NCI-H2171 treated with DMSO at 0.1 percent for 48 hours (cell line): ENCODE data around the gene SLC1A4.
"Not testable (repeated sequence)": the region's sequence is repeated elsewhere in the genome, so short reads cannot be mapped to it uniquely, and the experiment has no call there.

Experiments used
- DNase-seq: peaks from one replicate; lab custom pipeline; 2025; lab: John Stamatoyannopoulos, UW

SLC1A4 gene

DNA sequence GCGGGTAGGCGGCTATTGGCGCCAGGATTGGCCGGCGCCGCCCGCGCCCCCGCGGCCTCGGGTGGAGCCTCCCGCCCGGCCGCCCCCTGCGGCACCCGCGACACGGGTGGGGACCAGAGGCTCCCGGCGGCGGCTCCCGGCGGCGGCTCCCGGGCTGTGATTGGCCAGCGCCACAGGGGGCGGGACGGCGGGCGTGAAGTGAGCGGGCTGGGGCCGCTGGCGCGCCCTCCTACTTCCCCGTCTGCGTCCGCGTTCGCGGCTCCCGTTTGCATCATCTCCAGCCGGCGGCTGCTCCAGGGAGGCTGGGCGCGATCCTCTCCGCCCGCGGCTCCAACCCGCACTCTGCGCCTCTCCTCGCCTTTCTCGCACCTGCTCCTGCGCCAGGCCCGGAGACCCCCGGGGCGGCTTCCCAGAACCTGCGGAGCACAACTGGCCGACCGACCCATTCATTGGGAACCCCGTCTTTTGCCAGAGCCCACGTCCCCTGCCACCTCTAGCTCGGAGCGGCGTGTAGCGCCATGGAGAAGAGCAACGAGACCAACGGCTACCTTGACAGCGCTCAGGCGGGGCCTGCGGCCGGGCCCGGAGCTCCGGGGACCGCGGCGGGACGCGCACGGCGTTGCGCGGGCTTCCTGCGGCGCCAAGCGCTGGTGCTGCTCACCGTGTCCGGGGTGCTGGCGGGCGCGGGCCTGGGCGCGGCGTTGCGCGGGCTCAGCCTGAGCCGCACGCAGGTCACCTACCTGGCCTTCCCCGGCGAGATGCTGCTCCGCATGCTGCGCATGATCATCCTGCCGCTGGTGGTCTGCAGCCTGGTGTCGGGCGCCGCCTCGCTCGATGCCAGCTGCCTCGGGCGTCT, at the start of gene SLC1A4:
Gene SLC1A4 (plus strand): TSS at position 274 of the 856 bp plus-strand sequence. CDS start 245 bp downstream, at position 519.
- DNase-seq, result peak; percentile 87

DNA sequence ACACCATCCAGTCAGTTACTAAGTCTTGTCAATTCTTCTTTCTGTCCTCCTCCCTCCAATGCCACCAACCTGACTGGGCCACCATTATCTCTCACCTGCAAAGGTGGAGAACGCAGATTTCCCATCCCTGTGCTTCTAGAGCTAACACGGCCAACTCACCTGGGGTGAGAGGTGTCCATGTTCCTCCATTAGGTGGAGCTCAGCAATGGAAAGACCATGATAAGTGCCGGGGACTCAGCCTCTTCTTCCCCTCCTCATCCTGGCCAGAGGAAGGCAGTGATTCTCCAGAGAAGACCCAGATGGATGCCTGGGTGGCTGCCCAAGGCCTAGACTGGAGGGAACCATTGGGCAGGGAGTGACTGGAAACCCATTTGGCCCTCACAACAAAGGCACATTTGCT, 48.1 kb upstream of the SLC1A4 start:
- no peak for DNase-seq

DNA sequence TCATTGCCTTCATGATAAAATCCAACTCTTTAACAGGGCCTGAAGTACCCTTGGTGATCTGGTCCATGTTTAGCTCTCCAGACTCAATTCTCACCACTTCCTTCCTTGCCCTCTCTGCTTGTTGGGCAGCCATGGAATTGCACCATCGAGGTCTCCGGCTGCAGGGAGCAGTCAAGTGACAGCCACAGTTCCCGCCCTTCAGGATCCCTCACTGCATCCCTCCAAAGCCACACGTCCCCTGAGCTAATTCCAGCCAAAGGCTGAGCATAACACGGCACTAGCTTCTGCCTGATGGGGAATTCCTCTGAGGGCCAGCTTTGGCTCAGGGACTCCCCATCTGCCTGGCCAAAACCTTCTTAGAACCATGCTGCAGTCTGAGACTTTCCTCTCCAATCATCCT, 47.4 kb upstream of the SLC1A4 start:
- no peak for DNase-seq

DNA sequence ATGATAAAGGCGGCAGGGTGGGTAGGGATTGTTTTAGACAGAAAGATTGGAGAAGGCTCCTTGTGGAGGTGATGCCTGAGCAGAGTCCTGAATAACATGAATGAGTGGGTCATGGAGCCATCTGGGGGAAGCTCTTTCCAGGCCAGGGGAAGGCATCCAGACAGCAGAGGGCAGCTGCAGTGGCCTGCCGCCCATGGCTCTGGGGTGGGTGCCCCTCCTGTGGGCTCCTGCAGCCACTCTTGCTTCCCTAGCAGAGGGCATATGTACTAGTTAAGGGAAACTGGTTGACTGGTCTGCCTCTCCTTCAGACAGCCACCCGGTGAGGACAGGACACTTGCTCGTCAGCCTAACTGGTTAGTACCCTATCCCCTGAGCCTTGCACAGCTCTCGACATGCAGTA, 46.5 kb upstream of the SLC1A4 start:
- DNase-seq, result no peak

DNA sequence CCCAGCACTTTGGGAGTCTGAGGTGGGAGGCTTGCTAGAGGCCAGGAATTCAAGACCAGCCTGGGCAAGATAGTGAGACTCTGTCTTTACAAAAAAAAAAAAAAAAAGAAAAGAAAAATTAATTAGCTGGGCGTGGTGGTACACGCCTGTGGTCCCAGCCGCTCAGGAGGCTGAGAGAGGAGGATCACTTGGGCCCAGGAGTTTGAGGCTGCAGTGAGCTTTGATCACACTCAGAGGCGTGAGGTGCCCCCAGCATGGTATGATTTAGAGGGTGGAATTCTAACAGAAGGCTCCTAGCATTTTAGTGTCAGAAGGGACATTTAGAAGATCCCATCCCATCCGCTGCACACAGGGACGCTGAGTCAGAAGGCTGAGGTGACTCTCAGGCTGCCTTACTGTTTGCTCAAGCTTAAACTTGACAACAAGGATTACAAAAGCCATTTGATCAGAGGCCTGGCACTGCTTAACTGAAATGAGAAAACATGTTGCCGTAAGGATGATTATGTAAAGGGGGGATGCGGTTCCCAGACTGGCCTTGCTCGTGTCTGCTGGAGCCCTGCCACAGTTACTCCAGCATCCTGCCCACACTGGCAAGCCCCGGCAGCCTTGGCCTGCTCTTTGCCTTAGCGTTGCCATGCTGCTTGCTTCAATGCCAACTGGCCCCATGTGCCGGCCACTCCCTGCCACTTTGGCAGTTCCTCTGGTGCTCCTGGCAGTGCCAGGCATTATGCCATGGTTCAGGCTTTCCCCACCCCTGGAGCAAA, 45.6 kb upstream of the SLC1A4 start:
- no peak for DNase-seq

DNA sequence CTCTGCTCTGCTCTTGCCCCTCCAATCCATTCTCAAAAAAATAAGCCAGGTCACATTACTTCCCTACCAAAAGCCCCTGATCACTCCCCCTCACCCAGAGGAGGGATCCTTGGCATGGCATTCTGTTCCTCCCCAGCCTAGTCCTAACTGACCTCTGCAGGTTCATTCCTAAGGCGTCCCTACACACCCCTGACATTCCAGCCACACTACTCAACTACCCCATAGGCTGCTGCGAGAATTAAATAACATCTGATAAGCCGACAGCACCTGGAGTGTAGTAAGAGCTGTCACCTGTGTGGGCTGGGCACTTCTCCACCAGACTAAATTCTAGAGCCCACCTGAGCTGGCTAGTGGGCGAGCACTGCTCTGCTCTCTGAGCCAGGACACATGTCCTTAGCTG, 44.7 kb upstream of the SLC1A4 start:
- no peak for DNase-seq

DNA sequence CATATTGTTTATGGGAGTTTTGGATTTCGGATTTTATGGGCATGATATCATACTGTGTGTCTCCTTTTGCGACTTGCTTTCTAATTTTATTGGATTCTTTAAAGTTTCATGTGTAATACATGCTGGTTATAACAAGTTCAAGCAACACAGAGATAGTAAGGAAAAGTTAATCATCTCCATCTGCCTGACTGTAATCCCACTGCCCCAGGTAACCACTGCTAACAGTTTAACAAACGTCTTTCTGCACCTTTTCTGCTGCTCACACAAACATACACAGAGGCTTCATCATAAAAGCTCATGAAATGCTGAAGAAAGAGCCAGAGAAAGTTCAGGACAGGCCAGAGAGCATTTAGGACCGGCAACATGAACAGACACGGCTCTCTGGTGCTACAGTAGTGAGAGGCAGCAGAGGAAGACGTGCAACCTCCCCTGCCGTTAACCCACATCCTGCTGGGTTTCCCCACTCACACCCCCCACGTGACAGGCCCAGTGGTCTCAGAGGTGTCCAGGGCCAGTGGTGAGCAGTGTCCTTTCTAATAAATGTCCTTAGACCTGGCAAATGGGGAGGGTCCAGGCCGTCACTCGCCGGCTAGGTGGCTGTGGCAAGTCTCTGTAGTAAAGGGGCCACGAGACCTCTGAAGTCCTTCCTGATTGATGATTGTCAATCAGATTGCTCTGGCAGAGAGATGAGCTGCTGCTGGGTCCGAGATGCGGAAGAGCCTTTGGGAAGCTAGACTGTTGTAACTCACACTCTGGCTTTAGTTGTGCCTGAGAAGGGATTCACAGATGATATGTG, 43.0 kb upstream of the SLC1A4 start:
- no peak for DNase-seq

DNA sequence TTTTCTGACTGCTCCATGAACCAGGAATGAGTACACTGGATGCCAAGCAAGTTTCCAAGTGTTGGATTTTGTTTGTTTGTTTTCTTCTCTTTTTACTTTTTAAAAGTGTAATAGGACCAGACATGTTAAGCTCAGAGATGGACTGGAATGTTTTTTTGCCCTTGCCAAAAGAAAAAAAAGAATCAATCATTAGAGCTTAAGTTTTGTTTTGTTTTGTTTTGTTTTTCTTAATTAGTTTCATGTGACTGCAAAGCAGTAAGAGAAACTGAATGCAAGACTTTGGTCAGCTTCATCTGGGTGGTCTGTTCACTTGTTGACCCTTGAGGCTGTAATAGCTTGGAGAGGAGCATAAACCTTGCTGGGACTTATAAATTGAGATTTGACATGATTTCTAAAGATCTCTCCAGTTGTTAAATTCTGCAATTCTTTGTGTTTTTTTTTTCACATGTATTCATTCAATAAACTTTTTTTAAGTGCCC, 42.4 kb upstream of the SLC1A4 start:
- no peak for DNase-seq

DNA sequence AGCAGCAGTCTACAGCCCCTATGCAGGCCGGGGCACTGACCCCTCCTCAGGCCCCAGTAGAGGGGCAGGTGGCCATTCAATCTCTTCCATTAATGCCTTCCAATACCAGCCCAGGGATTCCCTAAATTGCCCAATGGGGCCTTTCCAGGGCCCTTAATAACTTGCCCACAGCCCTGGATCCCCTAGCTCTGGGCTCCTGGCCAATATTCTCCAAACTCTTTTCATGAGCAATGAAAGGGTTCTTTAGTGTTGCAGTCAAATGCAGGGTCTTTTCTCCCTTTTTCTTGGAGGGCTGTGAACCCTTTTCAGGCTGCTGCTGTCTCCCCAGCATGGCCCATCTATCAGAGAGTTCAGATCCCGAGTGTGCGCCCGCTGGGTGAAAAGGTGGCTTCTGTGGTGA, 41.3 kb upstream of the SLC1A4 start:
- no peak for DNase-seq

DNA sequence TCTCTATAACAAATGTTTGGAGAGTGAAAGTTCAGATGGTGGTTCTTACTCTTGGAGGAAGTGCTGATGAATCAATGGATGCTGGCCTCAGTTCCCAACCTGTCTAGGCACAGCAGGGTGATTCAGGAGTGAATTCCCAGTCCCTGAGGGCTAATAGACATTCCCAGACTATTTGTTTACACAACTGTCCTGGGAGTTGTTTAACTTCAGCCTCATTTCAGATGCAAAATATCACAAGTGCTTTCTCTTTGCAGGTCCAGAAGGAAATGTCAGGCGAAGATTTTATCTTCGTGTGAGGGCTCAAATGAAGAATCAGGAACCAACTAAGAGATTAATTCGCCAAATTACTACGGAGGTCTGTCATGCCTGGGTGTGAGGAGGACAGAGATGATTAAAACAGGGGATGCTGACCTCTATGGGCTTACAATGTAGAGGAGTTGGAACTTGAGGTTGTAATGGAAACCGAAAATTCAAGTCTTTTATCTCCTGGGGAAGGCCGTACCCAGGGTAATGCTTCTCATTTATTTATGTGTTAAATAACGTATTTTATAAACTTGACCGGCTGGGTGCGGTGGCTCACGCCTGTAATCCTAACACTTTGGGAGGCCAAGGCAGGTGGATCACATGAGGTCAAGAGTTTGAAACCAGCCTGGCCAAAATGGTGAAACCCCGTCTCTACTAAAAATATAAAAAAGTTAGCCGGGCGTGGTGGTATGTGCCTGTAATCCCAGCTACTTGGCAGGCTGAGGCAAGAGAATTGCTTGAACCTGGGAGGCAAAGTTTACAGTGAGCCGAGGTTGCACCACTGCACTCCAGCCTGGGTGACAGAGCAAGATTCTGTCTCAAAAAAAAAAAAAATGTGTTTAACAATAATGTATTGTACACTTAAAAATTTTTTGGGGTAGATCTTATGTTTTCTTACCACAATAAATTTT, 38.7 kb upstream of the SLC1A4 start:
- DNase-seq, result no peak

DNA sequence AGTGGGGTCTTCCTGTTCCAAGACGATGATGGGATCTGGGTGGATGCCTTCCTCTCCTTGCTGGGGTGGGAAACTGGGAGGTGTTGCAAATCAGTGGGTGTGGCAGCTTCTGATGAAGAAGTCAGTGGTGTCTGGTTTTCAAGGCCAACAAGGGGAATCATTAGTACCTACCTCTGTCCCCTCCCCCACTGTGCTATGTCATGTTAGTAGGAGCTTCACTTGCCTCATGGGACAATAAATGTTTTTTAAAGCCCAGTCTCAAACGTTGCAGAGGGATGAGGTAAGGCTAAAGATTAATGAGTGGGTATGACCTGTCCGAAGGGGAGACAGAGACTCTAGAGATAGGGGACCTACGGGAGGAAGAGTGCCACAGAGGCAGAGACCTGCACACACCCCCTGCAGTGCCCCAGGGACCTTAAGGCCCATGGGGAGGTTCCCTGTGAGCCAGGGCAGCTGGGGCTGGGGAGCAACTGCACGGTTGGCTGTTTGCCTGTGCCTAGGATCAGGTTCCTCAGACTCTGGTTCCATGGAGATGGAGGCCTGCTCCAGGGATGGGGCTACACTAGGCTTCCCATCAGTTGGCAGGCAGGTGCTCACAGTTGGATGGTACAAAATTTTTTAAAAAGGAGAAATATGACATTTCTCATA, 37.8 kb upstream of the SLC1A4 start:
- DNase-seq, result peak; percentile 65

DNA sequence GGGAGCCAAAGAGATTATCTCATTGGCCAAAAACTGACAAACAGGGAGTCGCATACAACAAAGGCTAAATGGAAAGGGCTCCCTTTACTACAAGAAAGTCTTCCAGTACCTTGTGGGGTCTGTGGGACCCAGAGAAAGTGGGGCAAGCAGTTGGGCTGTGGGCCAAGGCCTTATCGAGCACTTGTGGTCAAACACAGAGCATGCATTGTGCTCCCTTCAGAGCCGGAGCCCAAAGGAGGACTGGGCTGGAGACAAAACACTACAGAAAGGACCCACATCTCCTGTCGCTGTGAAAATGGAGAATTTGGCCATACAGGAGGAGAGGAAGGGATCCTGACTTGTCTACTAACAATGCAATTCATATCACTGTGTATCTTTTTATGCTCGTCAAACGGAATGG, 37.1 kb upstream of the SLC1A4 start:
- DNase-seq, result no peak

DNA sequence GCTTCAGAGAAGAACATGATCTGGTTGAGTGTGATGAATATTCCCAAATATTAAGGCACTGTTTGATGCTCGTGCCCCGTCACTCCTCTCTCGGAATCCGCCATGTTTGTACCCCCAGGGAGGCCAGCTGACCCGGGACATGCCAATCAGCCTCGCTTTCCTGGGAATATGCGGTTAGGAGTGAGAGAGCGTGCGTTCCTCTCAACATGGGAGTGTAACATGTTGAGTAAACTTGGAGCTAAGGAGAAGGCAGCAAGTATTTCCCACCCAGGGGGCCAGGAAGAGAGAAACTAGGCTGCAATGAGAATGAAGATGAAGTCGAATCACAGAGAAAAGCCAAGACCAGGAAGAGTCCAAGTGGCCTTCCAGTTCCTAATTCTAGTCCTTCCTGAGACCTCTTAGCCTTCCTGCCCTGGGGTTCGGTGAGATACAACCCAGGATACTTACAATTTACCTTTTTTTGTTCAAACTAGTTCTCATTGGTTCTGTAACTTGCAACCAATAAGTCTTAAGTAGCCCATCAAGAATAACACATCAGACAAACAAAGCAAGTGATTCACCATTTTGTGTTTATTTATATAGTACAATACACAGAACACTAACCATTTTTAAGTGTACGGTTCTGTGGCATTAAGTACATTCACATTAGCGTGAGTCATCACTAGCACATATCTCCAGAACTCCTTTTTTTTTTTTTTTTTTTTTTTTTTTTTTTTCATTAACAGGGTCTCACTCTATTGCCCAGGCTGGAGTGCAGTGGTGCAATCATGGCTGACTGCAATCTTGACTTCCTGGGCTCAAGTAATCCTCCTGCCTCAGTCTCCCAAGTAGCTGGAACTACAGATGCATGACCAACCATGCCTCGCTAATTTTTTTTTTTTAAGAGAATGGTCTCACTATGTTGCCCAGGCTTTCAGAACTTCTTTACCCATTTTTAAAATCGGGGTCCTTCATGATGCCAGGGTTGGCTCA, 36.4 kb upstream of the SLC1A4 start:
- DNase-seq, result no peak

DNA sequence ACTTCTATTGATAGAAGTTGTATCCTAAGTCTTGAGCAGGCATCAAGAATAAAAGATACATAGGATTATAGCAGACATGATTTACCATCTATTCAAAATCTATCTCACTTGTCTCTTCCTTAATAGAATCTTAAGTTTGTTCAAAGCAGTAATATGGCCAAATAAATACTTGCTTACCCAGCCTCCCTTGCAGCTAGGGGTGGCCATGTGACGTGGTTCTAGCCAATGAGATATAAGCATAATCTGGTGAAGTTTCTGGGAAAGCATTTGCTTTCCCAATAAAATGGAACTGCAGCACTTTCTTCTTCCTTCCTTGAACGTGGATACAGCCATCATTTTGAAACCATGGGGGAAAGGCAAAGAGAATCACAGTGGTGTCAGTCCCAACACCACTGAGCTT, 33.7 kb upstream of the SLC1A4 start:
- DNase-seq, result no peak

DNA sequence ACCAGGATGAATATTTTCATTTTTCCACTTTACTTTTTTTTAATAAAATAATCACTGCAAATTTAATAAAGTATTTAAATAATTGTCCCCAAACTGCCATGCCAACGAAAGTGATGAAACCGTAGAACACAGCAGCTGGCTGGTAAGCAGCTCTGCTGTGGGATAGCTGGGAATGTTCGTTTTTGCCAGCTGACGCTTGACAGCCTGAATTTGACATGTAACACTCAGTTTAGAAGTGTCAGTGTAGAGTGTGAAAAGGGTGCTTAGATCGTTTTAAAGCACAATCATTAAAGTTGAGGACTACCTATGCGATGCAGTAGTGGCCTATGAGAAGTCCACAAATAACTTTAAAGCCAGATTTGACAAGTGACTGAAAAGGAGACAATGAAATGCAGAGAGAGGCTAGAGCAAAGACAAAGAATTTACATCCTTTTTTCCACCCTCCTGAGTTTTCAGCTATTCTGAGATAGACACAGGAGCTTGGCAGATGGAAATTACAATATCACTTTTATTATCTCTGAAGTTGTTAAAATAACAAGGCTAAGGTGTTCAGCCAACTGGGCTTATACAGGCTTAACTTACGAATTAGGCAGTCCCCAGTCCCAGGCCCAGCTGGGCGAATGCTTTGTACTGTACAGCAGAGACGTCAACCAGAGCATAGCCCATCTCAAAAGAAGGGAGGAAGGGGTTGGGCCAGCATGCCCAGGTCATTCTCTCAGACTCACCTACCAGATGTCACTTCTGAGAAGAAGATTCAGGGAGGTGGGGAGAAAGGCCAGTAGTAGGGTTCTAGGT, 31.9 kb upstream of the SLC1A4 start:
- DNase-seq, result peak; percentile 48

DNA sequence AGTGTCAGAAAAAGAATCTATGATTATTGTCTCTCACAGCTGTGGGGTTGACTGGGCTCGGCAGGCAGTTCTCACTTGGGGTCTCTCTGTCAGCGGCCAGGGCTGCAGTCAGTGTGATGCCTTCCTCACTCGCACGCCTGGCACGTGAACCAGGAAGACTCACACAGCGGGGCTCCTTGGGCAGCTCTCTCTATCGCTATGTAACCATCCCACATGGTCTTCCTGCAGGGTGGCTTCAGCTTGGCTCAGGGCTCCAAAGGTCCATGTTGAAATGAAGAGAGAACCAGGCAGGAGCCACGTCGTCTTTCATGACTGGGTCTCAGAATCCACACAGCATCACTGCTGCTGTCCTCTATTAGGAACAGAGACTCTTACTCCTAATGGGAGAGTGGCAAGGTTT, 30.6 kb upstream of the SLC1A4 start:
- no peak for DNase-seq

DNA sequence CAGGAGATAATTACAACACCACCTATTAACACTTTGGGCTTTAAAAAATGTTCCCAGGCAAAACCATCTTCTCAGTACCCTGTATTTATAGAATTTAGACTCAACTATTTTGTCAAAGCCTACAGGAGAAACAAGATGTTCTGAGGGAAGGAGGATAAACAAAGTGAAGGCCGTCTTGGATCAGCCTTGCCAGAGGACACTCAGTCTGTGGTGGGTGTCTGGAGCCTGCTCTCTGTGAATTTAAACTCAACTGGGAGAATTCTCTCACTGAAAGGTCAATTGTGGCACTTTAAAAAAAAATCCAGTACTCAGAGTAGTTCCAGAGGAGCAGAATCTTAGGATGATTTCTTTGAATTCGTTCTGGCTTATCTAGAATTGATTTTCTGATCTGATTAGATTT, 28.4 kb upstream of the SLC1A4 start:
- no peak for DNase-seq

DNA sequence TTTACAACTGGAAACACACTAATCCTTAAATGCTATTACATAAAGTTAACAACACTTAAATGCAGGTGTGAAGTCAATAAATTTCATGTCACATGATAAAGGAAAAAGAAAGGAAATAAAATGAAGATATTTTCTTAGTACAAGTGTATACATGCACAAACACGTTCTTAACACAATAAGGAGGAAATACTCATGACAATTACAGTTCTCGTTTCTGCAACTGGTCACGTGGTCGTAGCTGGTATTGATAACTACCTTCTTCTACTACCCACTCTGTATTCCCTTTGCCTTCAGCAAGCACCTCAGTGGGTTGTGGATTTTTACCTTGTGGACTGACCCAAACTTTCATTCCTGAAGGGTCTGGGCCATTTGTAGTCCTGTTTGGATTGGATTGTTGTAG, 26.1 kb upstream of the SLC1A4 start:
- DNase-seq, result not testable (repeated sequence)

DNA sequence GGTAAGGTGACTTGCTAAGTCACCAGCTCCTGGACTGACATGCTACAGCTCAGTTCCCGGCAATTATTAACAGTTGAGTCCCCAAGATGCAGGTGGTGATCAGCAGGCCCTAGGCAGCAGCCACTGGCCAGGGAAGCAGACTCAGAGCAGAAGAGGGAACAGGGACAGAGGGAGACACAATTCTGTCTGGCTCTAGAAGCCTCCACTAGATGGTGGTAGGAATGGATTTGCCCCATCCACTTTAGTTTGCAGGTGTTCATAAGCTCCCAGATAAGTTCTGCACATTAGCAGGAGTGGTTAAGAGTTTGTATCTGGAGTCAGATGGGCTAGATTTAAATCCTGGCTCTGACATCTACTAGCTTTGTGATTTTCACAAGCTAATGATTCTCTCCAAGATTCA, 25.5 kb upstream of the SLC1A4 start:
- DNase-seq, result no peak
